Measurements from ENCODE around the gene PLCH1.

DNA sequence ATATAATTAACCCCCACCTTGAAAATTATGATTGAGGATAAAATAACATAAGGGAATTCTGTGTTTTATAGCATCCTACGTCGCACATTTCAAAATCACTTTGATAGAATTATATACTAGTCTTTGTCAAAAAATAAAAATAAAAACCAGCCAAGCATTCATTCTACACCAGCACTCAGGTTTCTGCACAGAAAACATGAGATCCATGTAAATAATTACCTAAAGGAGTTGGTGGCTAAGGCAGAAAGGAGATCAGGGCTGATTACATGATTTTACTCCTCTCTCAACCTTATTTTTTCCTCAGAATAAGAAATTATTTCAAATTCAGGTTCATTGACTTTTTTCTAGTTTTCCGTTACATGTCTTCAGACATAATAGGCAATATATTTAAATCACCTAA, 194.5 kb downstream of the PLCH1 start:
- TF ChIP-seq, protein P1, sequence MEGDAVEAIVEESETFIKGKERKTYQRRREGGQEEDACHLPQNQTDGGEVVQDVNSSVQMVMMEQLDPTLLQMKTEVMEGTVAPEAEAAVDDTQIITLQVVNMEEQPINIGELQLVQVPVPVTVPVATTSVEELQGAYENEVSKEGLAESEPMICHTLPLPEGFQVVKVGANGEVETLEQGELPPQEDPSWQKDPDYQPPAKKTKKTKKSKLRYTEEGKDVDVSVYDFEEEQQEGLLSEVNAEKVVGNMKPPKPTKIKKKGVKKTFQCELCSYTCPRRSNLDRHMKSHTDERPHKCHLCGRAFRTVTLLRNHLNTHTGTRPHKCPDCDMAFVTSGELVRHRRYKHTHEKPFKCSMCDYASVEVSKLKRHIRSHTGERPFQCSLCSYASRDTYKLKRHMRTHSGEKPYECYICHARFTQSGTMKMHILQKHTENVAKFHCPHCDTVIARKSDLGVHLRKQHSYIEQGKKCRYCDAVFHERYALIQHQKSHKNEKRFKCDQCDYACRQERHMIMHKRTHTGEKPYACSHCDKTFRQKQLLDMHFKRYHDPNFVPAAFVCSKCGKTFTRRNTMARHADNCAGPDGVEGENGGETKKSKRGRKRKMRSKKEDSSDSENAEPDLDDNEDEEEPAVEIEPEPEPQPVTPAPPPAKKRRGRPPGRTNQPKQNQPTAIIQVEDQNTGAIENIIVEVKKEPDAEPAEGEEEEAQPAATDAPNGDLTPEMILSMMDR (IDR thresholded peaks at IDR 0.05; ENCODE audit: low read depth, low read length, poor library complexity, severe bottlenecking), result no peak
- TF ChIP-seq EZH2phosphoT487 (IDR thresholded peaks at IDR 0.05; ENCODE audit: borderline replicate concordance, low read length), result no peak
